NCI-H2196 treated with DMSO at 0.1 percent for 48 hours (cell line): Measurements from ENCODE around the gene ZSWIM8.
A peak's percentile ranks its signal among the peaks of the same experiment; 100 is the strongest.
"Not testable (repeated sequence)": the region's sequence is repeated elsewhere in the genome, so short reads cannot be mapped to it uniquely, and the experiment has no call there.

ENCODE experiments used
- DNase-seq: peaks from one replicate; lab custom pipeline; 2025; ENCODE audit not compliant: unreplicated experiment; lab: John Stamatoyannopoulos, UW

ZSWIM8 gene, protein sequence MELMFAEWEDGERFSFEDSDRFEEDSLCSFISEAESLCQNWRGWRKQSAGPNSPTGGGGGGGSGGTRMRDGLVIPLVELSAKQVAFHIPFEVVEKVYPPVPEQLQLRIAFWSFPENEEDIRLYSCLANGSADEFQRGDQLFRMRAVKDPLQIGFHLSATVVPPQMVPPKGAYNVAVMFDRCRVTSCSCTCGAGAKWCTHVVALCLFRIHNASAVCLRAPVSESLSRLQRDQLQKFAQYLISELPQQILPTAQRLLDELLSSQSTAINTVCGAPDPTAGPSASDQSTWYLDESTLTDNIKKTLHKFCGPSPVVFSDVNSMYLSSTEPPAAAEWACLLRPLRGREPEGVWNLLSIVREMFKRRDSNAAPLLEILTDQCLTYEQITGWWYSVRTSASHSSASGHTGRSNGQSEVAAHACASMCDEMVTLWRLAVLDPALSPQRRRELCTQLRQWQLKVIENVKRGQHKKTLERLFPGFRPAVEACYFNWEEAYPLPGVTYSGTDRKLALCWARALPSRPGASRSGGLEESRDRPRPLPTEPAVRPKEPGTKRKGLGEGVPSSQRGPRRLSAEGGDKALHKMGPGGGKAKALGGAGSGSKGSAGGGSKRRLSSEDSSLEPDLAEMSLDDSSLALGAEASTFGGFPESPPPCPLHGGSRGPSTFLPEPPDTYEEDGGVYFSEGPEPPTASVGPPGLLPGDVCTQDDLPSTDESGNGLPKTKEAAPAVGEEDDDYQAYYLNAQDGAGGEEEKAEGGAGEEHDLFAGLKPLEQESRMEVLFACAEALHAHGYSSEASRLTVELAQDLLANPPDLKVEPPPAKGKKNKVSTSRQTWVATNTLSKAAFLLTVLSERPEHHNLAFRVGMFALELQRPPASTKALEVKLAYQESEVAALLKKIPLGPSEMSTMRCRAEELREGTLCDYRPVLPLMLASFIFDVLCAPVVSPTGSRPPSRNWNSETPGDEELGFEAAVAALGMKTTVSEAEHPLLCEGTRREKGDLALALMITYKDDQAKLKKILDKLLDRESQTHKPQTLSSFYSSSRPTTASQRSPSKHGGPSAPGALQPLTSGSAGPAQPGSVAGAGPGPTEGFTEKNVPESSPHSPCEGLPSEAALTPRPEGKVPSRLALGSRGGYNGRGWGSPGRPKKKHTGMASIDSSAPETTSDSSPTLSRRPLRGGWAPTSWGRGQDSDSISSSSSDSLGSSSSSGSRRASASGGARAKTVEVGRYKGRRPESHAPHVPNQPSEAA (N-terminal part only)

DNA sequence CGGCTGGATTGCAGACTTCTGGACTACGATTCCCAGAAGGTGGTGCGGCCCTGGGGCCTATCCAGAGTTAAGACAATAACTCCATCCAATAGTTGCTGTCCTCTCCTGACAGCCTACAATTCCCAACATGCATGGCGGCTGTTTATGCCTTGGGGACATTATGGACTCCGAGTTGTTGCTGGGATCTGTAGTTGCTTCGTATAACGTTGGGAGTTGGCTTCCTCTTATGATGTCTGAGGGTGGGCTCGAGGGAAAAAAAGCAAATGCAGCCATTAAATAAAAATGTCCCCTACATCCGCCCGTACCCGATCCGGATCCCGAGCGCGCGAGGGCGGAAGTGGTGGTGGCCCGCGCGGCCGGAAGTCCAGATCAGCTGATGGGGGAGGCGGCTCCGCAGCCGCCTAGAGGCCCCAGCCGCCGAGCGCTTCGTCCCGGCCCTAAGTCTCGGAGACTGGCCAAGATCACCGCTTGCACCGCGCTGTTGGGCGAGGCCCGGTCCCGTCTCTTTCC is at the start of gene ZSWIM8:
ZSWIM8 (plus strand) TSS at position 396 of the 510 bp plus-strand sequence. CDS start 273 bp downstream, outside the sequence.
- DNase-seq = peak; percentile 87

DNA sequence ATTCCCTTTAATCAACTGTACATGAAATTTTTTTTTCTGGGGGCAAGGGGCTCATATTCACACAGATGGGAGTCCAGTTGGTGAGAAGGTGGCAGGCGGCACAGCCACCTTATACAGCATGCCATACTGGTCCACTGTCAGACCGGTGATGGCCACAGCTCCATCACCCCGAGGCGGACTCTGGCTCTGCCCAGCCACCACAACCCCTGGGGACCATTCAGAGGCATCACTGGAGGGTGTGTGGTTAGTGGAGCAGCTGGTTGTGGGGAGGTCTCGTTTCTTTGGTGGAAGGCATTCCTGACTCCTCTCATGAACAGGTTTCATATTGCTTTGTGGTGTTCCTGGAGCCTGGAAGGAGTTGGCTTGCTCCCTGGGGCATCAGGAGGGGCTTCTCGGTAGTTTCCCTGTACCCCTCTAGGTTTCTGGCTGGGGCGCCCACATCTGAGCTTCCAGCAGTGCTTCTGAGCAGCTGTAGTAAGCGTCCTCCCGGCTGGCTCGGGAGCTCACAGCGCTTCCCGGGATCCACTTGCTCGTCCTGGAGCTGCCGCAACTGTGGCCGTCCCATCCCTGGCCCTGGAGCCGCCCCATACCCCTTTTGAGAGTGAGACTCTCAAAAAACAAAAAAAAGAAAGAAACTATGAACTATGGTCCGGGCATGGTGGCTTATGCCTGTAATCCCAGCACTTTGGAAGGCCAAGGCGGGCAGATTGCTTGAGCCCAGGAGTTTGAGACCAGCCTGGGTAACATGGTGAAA is 44.7 kb upstream of the ZSWIM8 start:
- not testable (repeated sequence) for DNase-seq

DNA sequence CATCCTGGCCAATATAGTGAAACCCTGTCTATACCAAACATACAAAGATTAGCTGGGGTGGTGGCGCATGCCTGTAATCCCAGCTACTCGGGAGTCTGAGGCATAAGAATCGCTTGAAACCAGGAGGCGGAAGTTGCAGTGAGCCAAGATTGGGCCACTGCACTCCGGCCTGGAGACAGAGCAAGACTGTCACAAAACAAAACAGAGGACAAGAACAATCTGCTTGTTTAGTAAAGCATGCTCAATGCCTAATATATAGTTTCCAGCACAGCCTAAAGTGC is 43.0 kb upstream of the ZSWIM8 start:
- DNase-seq = no peak

DNA sequence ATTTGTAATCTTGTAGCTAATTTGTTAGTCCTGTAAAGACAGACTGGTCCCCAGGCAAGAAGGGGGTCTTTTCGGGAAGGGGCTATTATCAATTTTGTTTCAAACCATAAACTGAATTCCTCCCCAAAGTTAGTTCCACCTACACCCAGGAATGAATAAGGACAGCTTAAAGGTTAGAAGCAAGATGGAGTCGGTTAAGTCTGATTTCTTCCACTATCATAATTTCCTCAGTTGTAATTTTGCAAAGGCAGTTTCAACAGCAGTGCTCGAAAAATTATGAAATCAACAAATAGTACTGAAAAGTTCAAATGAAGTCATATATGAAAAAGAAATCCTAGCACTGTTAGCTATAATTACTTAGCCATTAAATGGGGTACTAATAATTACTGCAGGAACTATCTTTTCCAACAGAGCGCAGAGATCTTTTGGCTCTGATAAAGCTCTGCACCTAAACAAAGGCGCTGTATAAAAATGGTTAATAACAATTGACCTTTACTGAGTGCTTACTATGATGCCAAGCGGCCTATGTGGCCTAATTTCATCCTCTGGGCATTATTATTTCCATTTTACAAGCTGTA is 42.0 kb upstream of the ZSWIM8 start:
- DNase-seq = no peak

DNA sequence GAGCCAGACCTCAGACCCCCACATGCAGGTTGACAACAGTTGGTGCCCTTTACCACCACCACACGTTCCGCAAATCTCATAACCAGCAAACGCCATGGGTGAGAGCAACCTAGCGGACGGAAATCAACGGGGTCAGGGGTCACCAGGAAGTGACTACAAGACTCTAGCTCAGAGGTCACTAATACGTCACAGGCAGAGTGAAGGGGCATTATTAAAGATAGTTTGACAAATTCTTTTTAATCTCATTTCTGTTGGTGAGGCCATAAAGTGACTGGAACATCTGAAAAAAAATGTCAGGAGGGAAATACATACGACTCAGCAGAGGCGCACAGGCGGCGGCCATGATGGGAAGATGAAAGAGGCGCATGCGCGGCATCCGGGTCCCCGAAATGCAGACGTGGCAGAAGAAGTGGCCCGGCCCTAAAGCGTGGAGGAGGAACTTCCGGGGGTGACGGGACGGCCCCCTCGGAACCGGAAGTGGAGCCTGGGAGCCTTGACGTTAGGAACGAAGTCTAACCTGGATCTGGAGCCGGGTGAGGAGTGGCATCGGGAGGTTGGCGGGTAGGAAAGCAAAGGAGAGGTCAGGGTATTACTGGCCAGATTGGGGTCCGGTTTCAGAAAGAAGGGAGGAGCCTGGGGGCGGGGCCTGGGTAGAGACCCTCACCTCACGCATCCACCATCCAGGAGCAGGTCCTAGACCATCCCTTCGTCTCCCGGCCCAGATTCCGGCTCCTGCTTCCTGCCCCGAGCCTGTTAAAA is 41.3 kb upstream of the ZSWIM8 start, which contains the start of gene SEC24C:
SEC24C (plus strand) TSS at position 468 of the 759 bp plus-strand sequence. CDS start 2,461 bp downstream, outside the sequence.
- peak; percentile 92 for DNase-seq

DNA sequence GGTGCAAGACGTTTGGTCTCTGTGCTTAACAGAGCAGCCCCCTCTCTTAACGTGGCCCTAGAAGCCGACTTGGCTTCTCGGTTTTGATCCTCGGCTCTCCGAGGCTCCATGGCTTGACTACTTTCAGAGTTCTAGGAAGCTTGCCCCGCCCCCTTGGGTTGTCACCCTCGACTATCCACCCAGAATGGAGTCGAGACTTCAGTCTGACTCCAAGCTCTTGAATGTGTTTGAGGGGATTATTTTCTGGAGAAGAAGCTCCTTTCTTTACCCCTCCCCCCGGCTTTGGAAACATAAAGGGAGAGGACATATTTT is 40.8 kb upstream of the ZSWIM8 start:
- DNase-seq = no peak

DNA sequence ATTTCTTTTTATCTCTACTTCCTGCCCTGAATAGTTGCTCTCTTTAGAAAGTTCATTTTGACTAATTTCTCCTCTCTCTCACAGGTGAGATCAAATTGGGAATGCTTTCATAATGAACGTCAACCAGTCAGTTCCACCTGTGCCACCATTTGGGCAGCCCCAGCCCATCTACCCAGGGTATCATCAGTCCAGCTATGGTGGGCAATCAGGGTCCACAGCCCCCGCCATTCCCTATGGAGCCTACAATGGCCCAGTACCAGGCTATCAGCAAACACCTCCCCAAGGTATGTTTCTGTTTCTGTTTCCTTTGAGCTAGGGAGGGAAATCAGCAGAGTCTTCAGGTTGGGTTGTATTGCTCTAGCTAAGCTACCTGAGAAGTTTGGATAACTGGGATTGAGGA is 38.7 kb upstream of the ZSWIM8 start:
- no peak for DNase-seq

DNA sequence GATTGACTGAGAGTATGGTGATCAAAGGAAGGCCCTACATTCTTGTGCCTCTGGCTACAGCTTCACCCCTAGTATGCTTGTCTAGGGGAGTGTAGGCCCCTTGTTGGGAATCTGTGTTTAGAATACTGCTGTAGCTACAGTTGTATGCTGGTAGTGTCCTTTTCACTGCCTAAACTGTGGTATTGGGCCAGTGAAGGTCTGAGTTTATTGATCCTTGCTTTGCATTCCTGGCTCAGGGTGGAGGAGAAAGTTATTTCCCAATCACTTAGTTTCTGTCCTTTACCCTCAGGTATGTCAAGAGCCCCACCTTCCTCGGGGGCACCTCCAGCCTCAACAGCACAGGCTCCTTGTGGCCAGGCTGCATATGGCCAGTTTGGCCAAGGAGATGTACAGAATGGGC is 34.6 kb upstream of the ZSWIM8 start:
- DNase-seq = no peak

DNA sequence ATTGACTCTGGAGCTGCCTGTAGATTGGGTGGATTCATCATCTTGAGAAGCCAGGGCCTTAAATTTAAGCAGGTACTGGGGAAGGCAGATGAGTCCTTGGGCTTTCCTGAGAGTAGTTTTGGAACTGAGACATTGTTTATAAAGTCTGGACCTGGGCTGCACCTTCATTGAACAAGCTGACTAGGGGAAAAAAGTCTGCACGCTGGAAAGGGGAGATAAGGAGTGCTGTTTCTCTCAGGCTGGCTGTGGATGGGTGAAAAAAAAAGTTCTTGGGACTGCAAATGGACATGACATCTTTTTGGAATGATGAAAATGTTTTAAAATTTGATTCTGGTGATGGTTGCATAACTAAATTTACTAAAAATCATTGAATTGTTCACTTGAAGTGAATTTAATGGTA is 29.2 kb upstream of the ZSWIM8 start:
- no peak for DNase-seq

DNA sequence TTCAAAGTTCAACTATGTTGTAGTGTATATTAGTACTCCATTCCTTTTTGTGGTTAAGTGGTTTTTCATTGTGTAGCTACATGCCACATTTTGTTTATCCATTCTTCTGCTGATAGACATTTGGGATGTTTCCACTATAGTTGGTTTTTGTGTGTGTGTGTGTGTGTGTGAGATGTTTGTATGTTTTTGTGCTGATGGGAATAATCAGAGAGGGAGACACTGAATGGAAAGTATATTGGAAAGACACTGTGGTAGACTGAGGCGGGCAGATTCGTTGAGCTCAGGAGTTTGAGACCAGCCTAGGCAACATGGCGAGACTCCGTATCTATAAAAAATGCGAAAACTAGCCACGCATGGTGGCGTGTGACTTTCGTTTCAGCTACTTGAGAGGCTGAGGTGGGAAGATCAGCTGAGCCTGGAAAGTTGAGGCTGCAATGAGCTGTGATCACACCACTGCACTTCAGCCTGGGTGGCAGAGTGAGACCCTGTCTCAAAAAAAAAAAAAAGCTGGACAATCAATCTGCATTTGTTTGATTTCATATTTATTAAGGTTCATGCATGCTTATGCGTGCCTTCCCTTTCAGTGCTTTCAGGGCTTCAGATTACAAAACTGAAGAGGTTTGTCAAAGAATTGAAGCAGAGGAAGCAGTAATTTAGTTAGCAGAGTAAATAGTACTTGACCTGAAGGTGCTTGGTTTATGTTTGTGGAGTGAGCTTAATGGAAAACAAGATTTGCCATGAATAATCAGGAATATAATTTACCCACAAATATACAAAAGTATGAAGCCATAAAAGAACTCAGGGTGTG is 26.5 kb upstream of the ZSWIM8 start:
- peak; percentile 59 for DNase-seq

DNA sequence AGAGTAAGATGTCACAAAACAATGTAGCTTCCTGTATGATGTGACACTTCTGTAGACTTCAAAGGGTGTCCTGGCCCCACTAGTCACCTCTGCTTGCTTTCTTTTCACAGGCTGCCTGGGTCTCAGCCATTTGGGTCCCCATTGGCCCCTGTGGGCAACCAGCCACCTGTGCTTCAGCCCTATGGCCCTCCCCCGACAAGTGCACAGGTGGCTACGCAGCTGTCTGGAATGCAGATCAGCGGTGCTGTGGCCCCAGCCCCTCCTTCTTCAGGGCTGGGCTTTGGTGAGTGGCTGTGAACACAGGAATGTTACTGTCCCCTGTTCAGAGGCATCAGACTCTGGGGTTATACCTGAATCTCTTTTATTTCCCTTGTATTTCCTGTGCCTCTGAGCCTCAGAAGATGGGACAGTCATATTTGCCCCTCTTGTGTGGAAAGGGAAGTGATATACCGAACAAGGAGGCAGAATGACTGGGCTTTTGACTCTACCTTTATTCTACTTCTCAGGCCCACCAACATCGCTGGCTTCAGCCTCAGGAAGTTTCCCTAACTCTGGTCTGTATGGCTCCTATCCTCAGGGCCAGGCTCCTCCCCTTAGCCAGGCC is 25.8 kb upstream of the ZSWIM8 start:
- peak; percentile 59 for DNase-seq

DNA sequence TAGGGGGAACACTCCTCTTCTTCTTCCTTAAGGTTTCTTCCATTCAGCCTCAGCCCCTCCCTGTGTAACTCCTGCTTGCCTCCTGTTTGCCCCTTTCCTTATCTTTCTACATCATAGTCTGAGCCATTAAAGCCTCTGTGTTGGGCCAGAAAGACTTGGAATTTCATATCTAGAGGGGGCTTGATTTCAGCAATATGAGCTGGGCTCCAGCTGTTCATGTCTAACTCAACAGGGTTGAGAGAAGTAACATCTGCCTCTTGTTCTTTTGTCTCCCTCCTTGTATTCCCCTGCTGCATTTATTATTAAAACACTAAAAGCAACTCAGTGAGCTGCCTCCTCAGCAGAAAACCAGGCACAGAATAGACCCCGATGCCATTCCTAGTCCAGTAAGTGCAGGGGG is 23.6 kb upstream of the ZSWIM8 start:
- DNase-seq = no peak

DNA sequence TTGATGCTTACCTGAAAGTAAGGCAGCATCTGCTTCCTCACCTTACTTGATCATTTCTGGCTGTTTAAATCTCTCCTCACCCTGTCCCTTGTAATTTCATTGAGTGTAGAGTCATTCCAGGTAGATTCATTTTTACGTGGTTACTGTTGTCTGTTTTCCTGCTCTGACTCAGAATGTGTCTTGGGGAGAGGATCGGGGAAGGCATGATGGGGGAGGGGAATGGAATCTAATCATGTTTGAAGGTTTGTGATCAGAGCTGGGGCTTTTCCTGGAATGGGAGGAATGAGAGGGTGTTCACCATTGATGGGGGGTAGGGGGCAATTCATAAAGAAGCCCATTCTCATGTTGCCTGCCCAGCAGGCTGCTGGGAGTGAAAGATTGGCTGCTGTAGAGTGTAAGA is 22.5 kb upstream of the ZSWIM8 start:
- no peak for DNase-seq

DNA sequence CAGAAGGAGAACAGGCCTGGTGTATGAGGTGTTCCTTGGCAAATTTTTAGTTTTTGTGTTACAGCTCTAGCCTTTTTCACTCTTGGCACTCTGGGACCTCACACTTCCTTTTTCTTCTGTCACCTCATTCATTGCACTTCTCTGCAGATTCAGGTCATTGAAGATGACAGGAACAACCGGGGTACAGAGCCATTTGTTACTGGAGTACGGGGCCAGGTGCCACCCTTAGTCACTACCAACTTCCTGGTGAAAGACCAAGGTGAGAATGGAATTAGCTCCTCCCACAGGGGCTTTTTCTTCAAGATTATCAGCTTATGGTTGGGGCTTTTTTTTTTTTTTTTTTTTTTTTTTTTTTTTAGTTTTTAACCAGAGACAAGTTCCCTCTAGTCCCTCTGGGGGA is 22.1 kb upstream of the ZSWIM8 start:
- DNase-seq = no peak

DNA sequence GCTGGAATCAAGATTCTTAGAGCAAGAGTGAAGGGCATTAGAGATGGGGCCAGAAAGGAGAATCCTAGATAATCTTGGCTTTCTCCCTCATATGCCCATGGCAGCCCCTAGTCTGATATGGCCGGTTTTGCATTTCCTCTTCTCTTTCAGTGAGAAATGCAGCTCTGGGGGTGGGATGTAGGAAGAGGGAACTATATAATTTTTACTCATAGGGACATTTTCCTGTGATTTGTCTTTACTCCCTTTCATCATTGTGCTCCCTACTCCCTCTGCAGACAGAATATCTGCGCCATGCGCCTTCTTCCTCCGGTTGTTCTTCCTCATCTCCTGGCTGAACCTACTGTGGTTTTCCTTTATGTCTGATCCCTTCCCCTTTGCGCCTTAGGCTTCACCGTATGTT is 20.3 kb upstream of the ZSWIM8 start:
- DNase-seq = no peak

DNA sequence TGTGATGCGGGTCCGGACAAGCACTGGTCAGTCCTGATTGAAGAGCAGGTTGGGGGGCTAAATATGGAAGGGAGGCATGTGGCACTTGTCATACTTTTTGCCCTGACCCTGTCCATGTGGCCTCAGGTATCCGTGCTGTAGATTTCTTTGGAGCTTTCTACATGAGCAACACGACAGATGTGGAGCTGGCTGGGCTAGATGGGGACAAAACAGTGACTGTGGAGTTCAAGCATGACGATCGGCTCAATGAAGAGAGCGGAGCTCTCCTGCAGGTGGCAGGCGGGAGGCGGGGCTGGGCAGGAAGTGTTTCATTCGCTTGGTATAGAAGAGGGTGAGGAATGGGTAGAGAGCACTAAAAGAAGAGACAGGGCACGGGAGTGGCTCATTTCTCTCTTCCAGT is 16.5 kb upstream of the ZSWIM8 start:
- DNase-seq = peak; percentile 20

DNA sequence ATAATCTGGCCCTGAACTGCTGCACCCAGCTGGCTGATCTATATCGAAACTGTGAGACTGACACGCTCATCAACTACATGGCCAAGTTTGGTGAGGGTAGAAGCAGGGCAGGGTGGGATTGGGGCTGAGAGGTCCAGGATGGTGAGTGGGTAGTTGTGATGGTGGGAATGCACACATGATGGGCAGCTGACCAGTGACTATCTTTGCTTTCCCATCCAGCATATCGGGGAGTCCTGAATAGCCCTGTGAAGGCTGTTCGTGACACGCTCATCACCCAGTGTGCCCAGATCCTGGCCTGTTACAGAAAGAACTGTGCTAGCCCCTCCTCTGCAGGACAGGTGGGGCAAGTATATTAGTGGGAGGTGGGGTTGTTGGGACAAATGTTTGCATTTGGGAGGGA is 16.0 kb upstream of the ZSWIM8 start:
- no peak for DNase-seq

DNA sequence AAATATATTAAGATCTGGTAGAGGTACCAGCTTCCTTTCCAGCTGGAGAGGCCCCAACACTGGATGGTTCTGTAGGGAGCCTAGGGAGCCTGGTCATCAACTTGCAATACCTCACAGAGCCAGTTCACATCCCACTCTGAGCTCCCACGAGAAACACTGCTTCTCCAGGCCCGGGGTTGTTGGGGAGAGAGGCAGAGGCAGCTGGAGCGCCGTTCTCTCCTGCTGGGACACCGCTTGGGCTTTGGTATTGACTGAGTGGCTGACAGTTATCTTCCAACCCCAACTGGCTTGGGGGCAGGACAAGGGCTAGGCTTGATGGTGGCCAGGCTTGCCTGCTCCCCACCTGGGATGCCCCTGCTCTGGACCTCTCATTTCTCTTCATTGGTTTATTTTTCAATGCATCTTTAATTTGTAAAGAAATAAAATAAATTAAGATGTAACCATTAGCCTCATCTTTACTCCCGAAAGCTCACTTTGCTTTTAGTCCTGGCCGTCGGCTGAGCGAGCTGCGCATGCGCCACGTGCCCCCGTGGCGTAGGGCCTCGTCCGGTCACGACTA is 13.6 kb upstream of the ZSWIM8 start:
- no peak for DNase-seq
